T-helper 17 cell (primary cell): Measurements from ENCODE around the gene ZNF747. TPM values are rescaled to one million over a fixed set of nuclear protein-coding genes. Genes with fewer than 3 reads are reported as not detected.
A peak's percentile ranks its signal among the peaks of the same experiment; 100 is the strongest.

Source experiments
- ATAC-seq: fragments of 150-1000 bp; cut with Tn5 transposase; 2 replicates; pipeline ENCODE4 v1.10.0; 2021; ENCODE audit warnings: mild to moderate bottlenecking, moderate library complexity
- DNase-seq, 3 donors: peaks; one replicate each; pipeline versions ENCODE4 v3.0.0 to v3.0.0-alpha.2; 2020 to 2021
- H3K9me3 ChIP-seq: one replicate; pipeline ENCODE4 v1.7.0; 2013; ENCODE audit warnings: low read length, mild to moderate bottlenecking; ENCODE audit not compliant: control insufficient read depth, poor library complexity, severe bottlenecking
- H3K27ac Mint-ChIP-seq: one replicate; pipeline ENCODE4 v1.8.0; 2022; ENCODE audit warnings: mild to moderate bottlenecking, moderate library complexity, mixed read lengths
- H3K27me3 Mint-ChIP-seq: one replicate; pipeline ENCODE4 v1.8.0; 2022; ENCODE audit warnings: mixed read lengths
- H3K36me3 Mint-ChIP-seq: one replicate; pipeline ENCODE4 v1.8.0; 2022; ENCODE audit warnings: low read depth, mixed read lengths
- H3K4me1 Mint-ChIP-seq: one replicate; pipeline ENCODE4 v1.8.0; 2022; ENCODE audit warnings: mild to moderate bottlenecking, mixed read lengths
- H3K4me3 Mint-ChIP-seq: one replicate; pipeline ENCODE4 v1.8.0; 2022; ENCODE audit warnings: mild to moderate bottlenecking, moderate library complexity, mixed read lengths
- total RNA-seq, 4 donors: library from RNA in 2 of 4; stranded (reverse) in 2 of 4; gene quantifications; one replicate each; pipeline ENCODE4 v1.2.3 and lab custom pipeline; 2022 to 2026

Gene ZNF747
- total RNA-seq, 2 donors from 2014 or later, result 7.6 TPM

DNA sequence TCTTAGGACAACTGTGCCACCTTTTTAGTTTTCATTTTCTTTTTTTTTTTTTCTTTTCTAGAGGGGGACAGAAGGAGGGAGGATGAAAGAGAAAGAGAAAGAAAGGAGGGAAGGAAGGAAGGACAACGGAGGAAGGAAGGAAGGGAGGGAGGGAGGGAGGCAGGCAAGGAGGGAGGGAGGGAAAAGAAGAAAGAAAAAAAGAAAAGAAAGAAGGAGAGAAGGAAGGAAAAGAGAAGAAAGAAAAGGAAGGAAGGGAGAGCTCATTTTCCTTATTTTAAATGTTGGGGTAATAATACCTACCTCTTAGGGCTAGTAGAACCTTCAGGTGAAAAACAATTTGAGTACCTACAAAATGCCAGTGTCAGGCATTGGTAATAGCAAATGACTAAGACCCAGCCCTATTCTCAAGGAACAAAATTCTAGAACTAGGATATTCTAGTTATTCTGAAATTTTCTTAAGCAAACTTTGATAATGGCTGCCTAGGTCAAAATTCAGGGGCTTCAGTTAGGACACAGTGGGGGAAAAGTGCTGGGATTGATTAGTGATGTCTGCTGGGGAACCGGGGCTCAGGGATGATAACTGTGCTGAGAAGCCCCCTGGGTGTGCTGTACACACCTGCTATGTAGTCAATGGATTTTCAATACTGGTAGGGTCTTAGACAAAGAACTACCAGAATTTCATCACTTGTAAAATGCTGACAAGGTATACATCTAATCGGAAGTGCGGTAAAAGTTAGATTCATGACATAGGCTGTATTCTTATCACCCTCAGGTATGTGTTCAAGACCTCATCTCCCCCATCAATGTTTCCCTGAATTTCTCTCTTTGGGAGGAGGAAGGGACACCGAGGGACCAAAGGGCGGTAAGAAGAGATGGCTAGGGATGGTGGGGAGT lies 31.0 kb downstream of the ZNF747 start:
- no peaks in the 10 kb centered on the region for H3K27me3 Mint-ChIP-seq
- peak overlapping the region; percentile 75 for H3K27ac Mint-ChIP-seq
- peaks cover 8% of the 10 kb centered on the region for H3K4me1 Mint-ChIP-seq
- ATAC-seq (no peak), DNase-seq (no peak)
- peaks cover 8% of the 10 kb centered on the region for H3K36me3 Mint-ChIP-seq
- H3K9me3 ChIP-seq, result no peaks in the 10 kb centered on the region
- H3K4me3 Mint-ChIP-seq, result no peak overlapping the region

- H3K9me3 ChIP-seq, result no peaks in the 10 kb centered on the region
Observed at GRCh38 chr16:30499284-30499683, 35.4 kb downstream of the ZNF747 start.

GRCh38 chr16:30494709-30495108 lies 39.9 kb downstream of the ZNF747 start:
- Mint-ChIP-seq H3K4me3 (no peak overlapping the region), H3K4me1 (peaks cover 16% of the 10 kb centered on the region), H3K27me3 (no peaks in the 10 kb centered on the region), H3K27ac (peak overlapping the region; percentile 62), H3K36me3 (peaks cover 6% of the 10 kb centered on the region)
- no peak for DNase-seq
- H3K9me3 ChIP-seq, result no peaks in the 10 kb centered on the region
- ATAC-seq, result no peak

More at GRCh38 chr16:30499284-30499683, 35.4 kb downstream of the ZNF747 start:
- ATAC-seq (no peak), DNase-seq (no peak)
- Mint-ChIP-seq H3K4me1 (peaks cover 12% of the 10 kb centered on the region), H3K4me3 (no peak overlapping the region), H3K27ac (no peak overlapping the region), H3K27me3 (no peaks in the 10 kb centered on the region), H3K36me3 (peaks cover 8% of the 10 kb centered on the region)

DNA sequence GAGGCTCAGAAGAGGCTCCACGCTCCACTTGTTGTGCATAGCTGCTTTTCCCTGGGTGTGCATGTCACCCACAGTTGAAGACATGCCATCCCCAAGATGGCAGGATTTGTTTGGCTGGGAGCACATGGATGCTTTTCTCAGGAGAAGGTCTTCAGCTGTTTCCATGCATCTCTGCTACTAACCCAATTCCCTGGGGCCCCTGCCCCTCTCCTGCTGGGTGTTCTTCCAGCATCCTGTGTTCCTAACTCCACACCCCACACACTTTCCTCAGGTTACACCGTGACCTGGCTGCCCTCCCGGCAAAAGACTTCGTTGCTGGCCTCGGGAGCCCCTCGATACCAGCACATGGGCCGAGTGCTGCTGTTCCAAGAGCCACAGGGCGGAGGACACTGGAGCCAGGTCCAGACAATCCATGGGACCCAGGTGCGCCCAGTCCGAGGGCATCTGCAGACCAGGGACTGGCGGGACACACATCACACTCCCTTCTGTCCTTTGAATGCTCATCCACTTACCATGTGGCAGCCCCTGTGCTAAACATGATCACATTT lies 40.6 kb downstream of the ZNF747 start:
- H3K36me3 Mint-ChIP-seq, result peaks cover 4% of the 10 kb centered on the region
- no peak for ATAC-seq

GRCh38 chr16:30491744-30492308 lies 42.8 kb downstream of the ZNF747 start:
- DNase-seq, result no peak
- H3K4me3 Mint-ChIP-seq, result no peak overlapping the region
- H3K9me3 ChIP-seq, result no peaks in the 10 kb centered on the region
- ATAC-seq, result no peak
- no peaks in the 10 kb centered on the region for H3K27me3 Mint-ChIP-seq
- H3K4me1 Mint-ChIP-seq, result peaks cover 19% of the 10 kb centered on the region
- H3K27ac Mint-ChIP-seq, result no peak overlapping the region
- peaks cover 4% of the 10 kb centered on the region for H3K36me3 Mint-ChIP-seq

More for the DNA sequence above, 40.6 kb downstream of the ZNF747 start:
- H3K9me3 ChIP-seq, result no peaks in the 10 kb centered on the region
- Mint-ChIP-seq H3K27me3 (no peaks in the 10 kb centered on the region), H3K27ac (peak overlapping the region; percentile 62), H3K4me1 (peaks cover 13% of the 10 kb centered on the region), H3K4me3 (no peak overlapping the region)
- no peak for DNase-seq

DNA sequence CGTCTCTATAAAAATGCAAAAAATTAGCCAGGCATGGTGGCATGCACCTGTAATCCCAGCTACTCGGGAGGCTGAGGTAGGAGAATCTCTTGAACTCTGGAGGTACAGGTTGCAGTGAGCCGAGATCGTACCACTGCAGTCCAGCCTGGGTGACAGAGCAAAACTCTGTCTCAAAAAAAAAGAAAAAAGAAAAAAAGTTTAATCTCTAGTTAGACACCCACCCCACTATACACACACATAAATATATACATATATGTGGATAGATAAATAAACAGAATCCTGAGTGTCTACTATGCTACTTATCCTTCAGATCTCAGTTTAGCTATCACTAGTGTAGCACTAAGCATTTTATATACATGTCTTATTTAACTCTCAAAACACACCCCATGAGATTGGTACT lies 43.4 kb downstream of the ZNF747 start:
- Mint-ChIP-seq H3K4me3 (peak overlapping the region; percentile 36), H3K36me3 (peaks cover 5% of the 10 kb centered on the region), H3K4me1 (peaks cover 21% of the 10 kb centered on the region), H3K27ac (peak overlapping the region; percentile 32), H3K27me3 (no peaks in the 10 kb centered on the region)
- no peaks in the 10 kb centered on the region for H3K9me3 ChIP-seq
- no peak for ATAC-seq
- DNase-seq, result no peak

- DNase-seq (no peak), ATAC-seq (no peak)
- no peaks in the 10 kb centered on the region for H3K9me3 ChIP-seq
- Mint-ChIP-seq H3K27me3 (no peaks in the 10 kb centered on the region), H3K36me3 (peaks cover 4% of the 10 kb centered on the region), H3K27ac (no peak overlapping the region), H3K4me3 (no peak overlapping the region), H3K4me1 (peaks cover 24% of the 10 kb centered on the region)
Observed at GRCh38 chr16:30490210-30490609, 44.4 kb downstream of the ZNF747 start.

- H3K4me1 Mint-ChIP-seq, result peaks cover 20% of the 10 kb centered on the region
- no peak overlapping the region for H3K27ac Mint-ChIP-seq
- no peaks in the 10 kb centered on the region for H3K9me3 ChIP-seq
- no peaks in the 10 kb centered on the region for H3K27me3 Mint-ChIP-seq
- peaks cover 4% of the 10 kb centered on the region for H3K36me3 Mint-ChIP-seq
- DNase-seq (no peak), ATAC-seq (no peak)
- no peak overlapping the region for H3K4me3 Mint-ChIP-seq
Observed at GRCh38 chr16:30488764-30489605, 45.7 kb downstream of the ZNF747 start.

GRCh38 chr16:30485818-30486436 lies 48.7 kb downstream of the ZNF747 start:
- Mint-ChIP-seq H3K27ac (peak overlapping the region; percentile 67), H3K36me3 (peaks cover 7% of the 10 kb centered on the region), H3K4me3 (no peak overlapping the region), H3K27me3 (no peaks in the 10 kb centered on the region), H3K4me1 (peaks cover 20% of the 10 kb centered on the region)
- no peak for ATAC-seq
- no peak for DNase-seq
- no peaks in the 10 kb centered on the region for H3K9me3 ChIP-seq

DNA sequence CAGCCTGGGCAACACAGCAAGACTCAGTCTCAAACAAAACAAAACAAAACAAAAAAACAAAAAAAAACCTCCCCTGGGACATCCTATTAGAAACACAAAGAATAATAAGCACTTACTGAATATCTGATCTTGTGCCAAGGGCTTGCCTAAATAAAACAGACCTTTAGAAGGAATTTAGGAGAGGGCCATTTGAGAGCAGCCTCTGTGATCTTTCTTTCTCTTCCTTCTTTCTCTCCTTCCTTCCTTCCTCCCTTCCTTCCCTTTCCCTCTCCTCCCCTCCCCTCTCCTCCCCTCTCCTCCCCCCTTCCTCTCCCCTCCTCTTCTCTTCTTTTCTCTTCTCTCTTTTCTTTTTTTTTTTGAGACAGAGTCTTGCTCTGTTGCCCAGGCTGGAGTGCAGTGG lies 49.8 kb downstream of the ZNF747 start:
- ATAC-seq, result no peak
- H3K9me3 ChIP-seq, result no peaks in the 10 kb centered on the region
- Mint-ChIP-seq H3K36me3 (peaks cover 5% of the 10 kb centered on the region), H3K27me3 (no peaks in the 10 kb centered on the region), H3K4me1 (peaks cover 21% of the 10 kb centered on the region), H3K4me3 (no peak overlapping the region), H3K27ac (peak overlapping the region; percentile 89)
- DNase-seq, result no peak

GRCh38 chr16:30482366-30482765 lies 52.3 kb downstream of the ZNF747 start:
- ATAC-seq (peak; percentile 49), DNase-seq (no peak)
- H3K27ac Mint-ChIP-seq, result peak overlapping the region; percentile 56
- H3K4me3 Mint-ChIP-seq, result no peak overlapping the region
- no peaks in the 10 kb centered on the region for H3K9me3 ChIP-seq
- peaks cover 23% of the 10 kb centered on the region for H3K4me1 Mint-ChIP-seq
- peaks cover 10% of the 10 kb centered on the region for H3K36me3 Mint-ChIP-seq
- H3K27me3 Mint-ChIP-seq, result no peaks in the 10 kb centered on the region

GRCh38 chr16:30481381-30481780 lies 53.3 kb downstream of the ZNF747 start:
- no peaks in the 10 kb centered on the region for H3K9me3 ChIP-seq
- Mint-ChIP-seq H3K4me3 (no peak overlapping the region), H3K36me3 (peaks cover 8% of the 10 kb centered on the region), H3K4me1 (peaks cover 26% of the 10 kb centered on the region), H3K27ac (peak overlapping the region; percentile 56), H3K27me3 (no peaks in the 10 kb centered on the region)
- ATAC-seq (no peak), DNase-seq (no peak)
